Loucy (cell line): ENCODE measurements around the gene CHMP4B.

Source experiments
- H2AFZ ChIP-seq: fragments of 200-600 bp; sonication (generic); 2 replicates; pipeline ENCODE4 v1.6.0; 2016; ENCODE audit warnings: antibody characterized with exemption, mild to moderate bottlenecking, low read length, moderate library complexity
- H3F3A ChIP-seq: fragments of 200-600 bp; 2 replicates; pipeline ENCODE4 v1.6.0; 2016; ENCODE audit warnings: antibody characterized with exemption, low read depth, mild to moderate bottlenecking
- H3K27me3 ChIP-seq: fragments of 200-600 bp; sonication (generic); 2 replicates; pipeline ENCODE4 v1.6.1; 2014; ENCODE audit warnings: low read length, mild to moderate bottlenecking; ENCODE audit not compliant: insufficient read depth, poor library complexity, severe bottlenecking
- H3K36me3 ChIP-seq: fragments of 200-600 bp; sonication (generic); 2 replicates; pipeline ENCODE4 v1.6.1; 2016; ENCODE audit warnings: low read length; ENCODE audit not compliant: insufficient read depth
- H3K4me1 ChIP-seq: fragments of 200-600 bp; sonication (generic); 2 replicates; pipeline ENCODE4 v1.5.1; 2014; ENCODE audit warnings: low read length, mild to moderate bottlenecking; ENCODE audit not compliant: insufficient read depth, poor library complexity, severe bottlenecking
- H3K4me2 ChIP-seq: fragments of 200-600 bp; sonication (generic); 2 replicates; pipeline ENCODE4 v1.6.0; 2014; ENCODE audit warnings: antibody characterized with exemption, low read length, low read depth, mild to moderate bottlenecking; ENCODE audit not compliant: poor library complexity, severe bottlenecking
- H3K4me3 ChIP-seq: fragments of 200-600 bp; sonication (generic); 2 replicates; pipeline ENCODE4 v1.5.1; 2014; ENCODE audit warnings: low read length, mild to moderate bottlenecking, mixed read lengths; ENCODE audit not compliant: poor library complexity, severe bottlenecking
- H3K79me2 ChIP-seq: fragments of 200-600 bp; sonication (generic); 2 replicates; pipeline ENCODE4 v1.6.1; 2014; ENCODE audit warnings: low read length; ENCODE audit not compliant: insufficient read depth
- H3K9ac ChIP-seq: fragments of 200-600 bp; sonication (generic); 2 replicates; pipeline ENCODE4 v1.6.0; 2014; ENCODE audit warnings: mild to moderate bottlenecking, low read depth, low read length, moderate library complexity; ENCODE audit not compliant: poor library complexity, severe bottlenecking
- H3K9me2 ChIP-seq: fragments of 200-600 bp; sonication (generic); replicated peaks from 2 replicates; pipeline ENCODE4 v1.6.1; 2016; ENCODE audit warnings: low read depth, low read length, mixed read lengths
- H3K9me3 ChIP-seq: fragments of 200-600 bp; sonication (generic); 2 replicates; pipeline ENCODE4 v1.6.1; 2014; ENCODE audit warnings: mild to moderate bottlenecking, antibody characterized with exemption, low read length, low read depth; ENCODE audit not compliant: insufficient read depth
- H4K20me1 ChIP-seq: fragments of 200-600 bp; sonication (generic); 2 replicates; pipeline ENCODE4 v1.6.0; 2014; ENCODE audit warnings: antibody characterized with exemption, low read length, mild to moderate bottlenecking; ENCODE audit not compliant: insufficient read depth, poor library complexity, severe bottlenecking
- CTCF ChIP-seq: fragments of 200-600 bp; sonication (generic); conservative IDR thresholded peaks from 2 replicates; pipeline ENCODE4 v1.5.1; 2014; ENCODE audit warnings: mild to moderate bottlenecking, antibody characterized with exemption, low read length
- EZH2phosphoT487 ChIP-seq: fragments of 200-600 bp; IDR thresholded peaks from 2 replicates; pipeline ENCODE4 v1.6.1; 2018; ENCODE audit warnings: antibody characterized with exemption, mild to moderate bottlenecking, moderate library complexity, borderline replicate concordance

Gene CHMP4B

GRCh38 chr20:33826270-33826897, 15.2 kb downstream of the CHMP4B start:
- Histone ChIP-seq H3K79me2 (peaks cover 93% of the 10 kb centered on the region), H3K9me2 (no peaks in the 10 kb centered on the region), H3F3A (no peaks in the 10 kb centered on the region), H3K4me1 (peaks cover 22% of the 10 kb centered on the region), H3K36me3 (no peaks in the 10 kb centered on the region; the same call in 1 of the 2 replicates), H3K27me3 (no peaks in the 10 kb centered on the region), H3K9ac (no peak overlapping the region), H3K4me3 (no peak overlapping the region), H2AFZ (no peak overlapping the region), H3K4me2 (no peak overlapping the region), H3K9me3 (no peaks in the 10 kb centered on the region), H4K20me1 (peaks cover 33% of the 10 kb centered on the region)
- TF ChIP-seq EZH2phosphoT487 (no peak), CTCF (no peak)

GRCh38 chr20:33827109-33827508, 16.0 kb downstream of the CHMP4B start:
- Histone ChIP-seq H3F3A (no peaks in the 10 kb centered on the region), H3K9ac (no peak overlapping the region), H3K4me2 (peak overlapping the region; percentile 24), H3K27me3 (no peaks in the 10 kb centered on the region), H4K20me1 (peaks cover 36% of the 10 kb centered on the region), H3K9me2 (no peaks in the 10 kb centered on the region), H3K36me3 (peaks cover 5% of the 10 kb centered on the region; the same call in 1 of the 2 replicates), H3K4me3 (no peak overlapping the region), H3K9me3 (no peaks in the 10 kb centered on the region), H3K4me1 (peaks cover 22% of the 10 kb centered on the region), H2AFZ (no peak overlapping the region), H3K79me2 (peaks cover 96% of the 10 kb centered on the region)
- no peak for TF ChIP-seq CTCF
- TF ChIP-seq EZH2phosphoT487: no peak

- Histone ChIP-seq H3K4me2 (peak overlapping the region; percentile 24), H3K9me2 (no peaks in the 10 kb centered on the region), H3K9ac (no peak overlapping the region), H3F3A (no peaks in the 10 kb centered on the region), H3K36me3 (peaks cover 8% of the 10 kb centered on the region; the same call in 1 of the 2 replicates), H3K27me3 (no peaks in the 10 kb centered on the region), H3K4me1 (peaks cover 22% of the 10 kb centered on the region), H3K9me3 (no peaks in the 10 kb centered on the region), H4K20me1 (peaks cover 41% of the 10 kb centered on the region), H3K4me3 (no peak overlapping the region), H3K79me2 (peaks cover 94% of the 10 kb centered on the region), H2AFZ (no peak overlapping the region)
- TF ChIP-seq CTCF: no peak
- TF ChIP-seq EZH2phosphoT487: no peak
Observed at GRCh38 chr20:33827634-33828325, 16.6 kb downstream of the CHMP4B start.
